Measurements from ENCODE around the gene RAMP3. TPM values are rescaled to one million over a fixed set of nuclear protein-coding genes. Genes with fewer than 3 reads are reported as not detected.
A peak's percentile ranks its signal among the peaks of the same experiment; 100 is the strongest.

Gene RAMP3
- total and polyA plus RNA-seq, 5 donors from 2014 or later, result not detected

DNA sequence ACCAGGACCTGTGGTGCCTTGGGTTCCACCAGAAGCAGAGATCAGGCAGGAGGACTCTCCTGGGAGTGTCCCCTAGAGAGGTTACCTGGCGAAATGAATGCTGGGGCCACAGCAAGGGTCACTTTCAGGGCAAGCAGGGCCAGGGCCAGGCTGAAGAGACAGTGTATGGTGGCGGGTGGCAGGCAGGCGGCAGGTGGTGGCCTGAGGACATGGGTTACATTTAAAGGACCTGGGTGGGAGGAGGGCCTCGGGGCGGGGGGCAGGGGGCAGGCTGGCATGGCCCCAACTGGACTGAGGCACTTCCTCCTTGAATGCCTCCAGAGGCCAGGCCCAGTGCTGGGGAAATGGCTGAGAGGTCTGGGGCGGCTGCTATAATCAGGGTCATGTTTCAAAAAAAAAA, 31.4 kb upstream of the RAMP3 start:
- Mint-ChIP-seq H3K36me3 (peaks cover 2% of the 10 kb centered on the region), H3K27ac (no peak overlapping the region), H3K27me3 (peaks cover under 1% of the 10 kb centered on the region), H3K4me3 (no peak overlapping the region), H3K9me3 (no peaks in the 10 kb centered on the region), H3K4me1 (peaks cover 4 to 19% (median 13%) of the 10 kb centered on the region in 4 donors)
- no peak overlapping the region for H3K27ac ChIP-seq (ENCODE audit: insufficient read depth, low read length, poor library complexity, severe bottlenecking)
- no peaks in the 10 kb centered on the region for H3K27me3 ChIP-seq (ENCODE audit: control insufficient read depth, insufficient read depth, low read length)
- H3K4me3 ChIP-seq (ENCODE audit: low read depth, low read length), result no peak overlapping the region
- DNase-seq (no peak), ATAC-seq (ENCODE audit: low read depth in 2 of 2) (no peak)
- H3K36me3 ChIP-seq (ENCODE audit: control insufficient read depth, insufficient read depth, low read length), result no peaks in the 10 kb centered on the region
- H3K9me3 ChIP-seq (ENCODE audit: control insufficient read depth in 2 of 2, low read length in 2 of 2), result no peaks in the 10 kb centered on the region
- peaks cover 15% of the 10 kb centered on the region for H3K4me1 ChIP-seq (ENCODE audit: control insufficient read depth, insufficient read depth, low read length, poor library complexity, severe bottlenecking)

DNA sequence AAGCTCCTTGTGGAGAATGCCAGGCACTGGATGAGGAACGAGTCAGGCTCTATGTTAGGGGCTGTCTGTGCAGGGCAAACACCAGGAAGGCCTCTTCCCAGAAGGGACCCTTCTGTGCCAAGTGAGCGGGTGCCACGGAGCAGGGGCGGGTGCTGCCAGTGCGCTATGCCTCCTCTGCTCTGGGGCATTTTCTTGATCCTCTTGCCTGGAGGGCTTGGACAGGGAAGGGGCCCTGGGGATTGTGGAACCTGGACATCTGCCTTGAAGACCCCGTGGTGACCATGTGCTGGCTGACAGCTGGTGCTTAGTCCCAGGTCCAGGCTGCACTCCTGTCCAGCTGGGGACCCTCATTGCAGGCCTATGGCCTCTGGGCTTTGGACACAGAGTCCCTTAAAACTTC, 30.7 kb upstream of the RAMP3 start:
- Mint-ChIP-seq H3K36me3 (no peaks in the 10 kb centered on the region), H3K9me3 (no peaks in the 10 kb centered on the region), H3K27me3 (peaks cover 5% of the 10 kb centered on the region), H3K4me3 (no peak overlapping the region), H3K4me1 (peaks cover 4 to 19% (median 12%) of the 10 kb centered on the region in 4 donors), H3K27ac (no peak overlapping the region)
- Histone ChIP-seq H3K4me1 (ENCODE audit: control insufficient read depth, insufficient read depth, low read length, poor library complexity, severe bottlenecking) (peaks cover 15% of the 10 kb centered on the region), H3K27me3 (ENCODE audit: control insufficient read depth, insufficient read depth, low read length) (no peaks in the 10 kb centered on the region), H3K27ac (ENCODE audit: insufficient read depth, low read length, poor library complexity, severe bottlenecking) (no peak overlapping the region), H3K9me3 (ENCODE audit: control insufficient read depth in 2 of 2, low read length in 2 of 2) (no peaks in the 10 kb centered on the region), H3K4me3 (ENCODE audit: low read depth, low read length) (no peak overlapping the region), H3K36me3 (ENCODE audit: control insufficient read depth, insufficient read depth, low read length) (no peaks in the 10 kb centered on the region)
- ATAC-seq (ENCODE audit: low read depth in 2 of 2) (no peak), DNase-seq (no peak)

DNA sequence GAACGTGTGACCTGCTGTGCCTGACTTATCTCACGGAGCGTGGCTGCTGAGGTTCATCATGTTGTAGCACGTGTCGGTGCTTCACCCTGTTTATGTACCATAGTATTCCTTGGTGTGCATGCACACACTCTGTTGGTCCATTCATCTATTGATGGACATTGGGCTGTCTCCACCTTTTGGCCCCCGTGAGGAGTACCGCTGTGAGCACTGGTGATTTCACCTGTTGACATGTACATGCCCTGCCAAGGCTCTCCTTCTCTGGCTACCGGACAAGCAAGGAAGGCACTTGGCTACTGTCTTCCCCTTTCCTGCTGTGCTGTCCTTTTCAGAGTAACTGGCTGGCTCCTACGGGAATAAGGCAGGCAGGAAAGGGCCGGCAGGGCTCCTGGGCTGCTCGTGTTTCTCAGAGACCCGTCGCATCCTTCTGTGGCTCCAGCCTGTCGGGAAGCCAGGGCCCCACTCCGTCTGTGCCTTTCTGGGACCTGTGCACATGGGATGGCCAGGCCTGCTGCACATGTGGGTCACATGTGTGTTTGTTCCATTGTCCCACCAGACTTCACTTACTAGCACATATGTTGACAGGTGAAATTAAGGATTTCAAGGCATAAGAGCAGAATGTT, 28.3 kb upstream of the RAMP3 start:
- no peaks in the 10 kb centered on the region for H3K9me3 ChIP-seq (ENCODE audit: control insufficient read depth in 2 of 2, low read length in 2 of 2)
- H3K4me3 ChIP-seq (ENCODE audit: low read depth, low read length), result no peak overlapping the region
- peaks cover 0 to 4% (median under 1%) of the 10 kb centered on the region in 4 donors for H3K4me1 Mint-ChIP-seq
- no peaks in the 10 kb centered on the region for H3K36me3 Mint-ChIP-seq
- DNase-seq, result no peak
- peaks cover 5% of the 10 kb centered on the region for H3K27me3 Mint-ChIP-seq
- no peak overlapping the region for H3K27ac ChIP-seq (ENCODE audit: insufficient read depth, low read length, poor library complexity, severe bottlenecking)
- H3K4me1 ChIP-seq (ENCODE audit: control insufficient read depth, insufficient read depth, low read length, poor library complexity, severe bottlenecking), result no peaks in the 10 kb centered on the region
- no peak for ATAC-seq (ENCODE audit: low read depth in 2 of 2)
- peak overlapping the region in 2 of 3 donors; percentile 13 to 38 for H3K27ac Mint-ChIP-seq
- H3K27me3 ChIP-seq (ENCODE audit: control insufficient read depth, insufficient read depth, low read length), result no peaks in the 10 kb centered on the region
- no peak overlapping the region for H3K4me3 Mint-ChIP-seq
- no peaks in the 10 kb centered on the region for H3K9me3 Mint-ChIP-seq
- H3K36me3 ChIP-seq (ENCODE audit: control insufficient read depth, insufficient read depth, low read length), result no peaks in the 10 kb centered on the region

DNA sequence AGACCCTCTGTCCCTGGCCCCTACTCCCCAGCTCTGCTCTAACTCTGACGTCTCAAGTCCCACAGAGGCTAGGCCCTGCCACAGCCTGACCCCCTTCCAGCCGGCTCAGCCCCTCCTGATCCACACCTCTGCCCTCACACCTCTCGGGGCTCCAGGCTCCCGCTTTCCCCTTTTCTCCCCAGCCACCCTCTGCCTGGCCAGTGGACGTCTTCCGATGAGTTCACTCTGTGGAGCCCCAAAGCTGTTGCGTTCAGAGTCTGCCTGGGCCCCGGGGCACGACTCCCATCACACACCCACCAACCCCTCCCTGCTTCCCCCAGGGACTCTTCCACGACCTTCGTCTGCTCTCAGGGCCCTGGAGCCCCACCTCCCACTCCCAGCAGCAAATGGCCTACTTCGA, 27.7 kb upstream of the RAMP3 start:
- Mint-ChIP-seq H3K27ac (peak overlapping the region in 1 of 3 donors; percentile 85), H3K36me3 (no peaks in the 10 kb centered on the region), H3K4me3 (no peak overlapping the region), H3K27me3 (peaks cover 5% of the 10 kb centered on the region), H3K9me3 (no peaks in the 10 kb centered on the region), H3K4me1 (peaks cover 0 to 4% (median under 1%) of the 10 kb centered on the region in 4 donors)
- H3K27me3 ChIP-seq (ENCODE audit: control insufficient read depth, insufficient read depth, low read length), result no peaks in the 10 kb centered on the region
- no peaks in the 10 kb centered on the region for H3K9me3 ChIP-seq (ENCODE audit: control insufficient read depth in 2 of 2, low read length in 2 of 2)
- ATAC-seq (ENCODE audit: low read depth in 2 of 2) (no peak), DNase-seq (no peak)
- H3K4me3 ChIP-seq (ENCODE audit: low read depth, low read length), result no peak overlapping the region
- no peaks in the 10 kb centered on the region for H3K4me1 ChIP-seq (ENCODE audit: control insufficient read depth, insufficient read depth, low read length, poor library complexity, severe bottlenecking)
- H3K27ac ChIP-seq (ENCODE audit: insufficient read depth, low read length, poor library complexity, severe bottlenecking), result no peak overlapping the region
- H3K36me3 ChIP-seq (ENCODE audit: control insufficient read depth, insufficient read depth, low read length), result no peaks in the 10 kb centered on the region

DNA sequence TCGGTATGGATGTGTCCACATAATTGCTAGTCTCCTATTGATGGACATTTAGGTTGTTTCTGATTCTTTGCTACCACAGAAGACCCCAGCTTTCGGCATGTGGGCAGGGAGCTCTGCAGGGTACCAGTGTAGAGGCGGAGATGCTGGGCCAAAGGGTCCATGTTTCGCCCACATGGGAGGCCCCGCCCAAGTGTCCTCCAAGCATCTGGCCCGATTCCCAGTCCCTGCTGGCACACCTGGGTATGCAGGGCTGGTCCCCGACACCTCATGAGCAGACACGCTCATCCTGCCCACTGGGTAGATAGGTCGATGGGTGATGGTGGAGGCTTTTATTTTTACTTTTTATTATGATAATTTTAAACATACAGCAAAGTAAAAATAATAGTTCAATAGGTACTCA, 26.7 kb upstream of the RAMP3 start:
- H3K4me3 ChIP-seq (ENCODE audit: low read depth, low read length), result no peak overlapping the region
- H3K27me3 Mint-ChIP-seq, result peaks cover 5% of the 10 kb centered on the region
- H3K4me3 Mint-ChIP-seq, result no peak overlapping the region
- DNase-seq (no peak), ATAC-seq (ENCODE audit: low read depth in 2 of 2) (no peak)
- H3K4me1 Mint-ChIP-seq, result peaks cover 0 to 4% (median under 1%) of the 10 kb centered on the region in 4 donors
- H3K9me3 ChIP-seq (ENCODE audit: control insufficient read depth in 2 of 2, low read length in 2 of 2), result no peaks in the 10 kb centered on the region
- H3K36me3 ChIP-seq (ENCODE audit: control insufficient read depth, insufficient read depth, low read length), result no peaks in the 10 kb centered on the region
- H3K27ac Mint-ChIP-seq, result no peak overlapping the region
- no peaks in the 10 kb centered on the region for H3K9me3 Mint-ChIP-seq
- no peak overlapping the region for H3K27ac ChIP-seq (ENCODE audit: insufficient read depth, low read length, poor library complexity, severe bottlenecking)
- H3K27me3 ChIP-seq (ENCODE audit: control insufficient read depth, insufficient read depth, low read length), result no peaks in the 10 kb centered on the region
- H3K36me3 Mint-ChIP-seq, result no peaks in the 10 kb centered on the region
- peaks cover 3% of the 10 kb centered on the region for H3K4me1 ChIP-seq (ENCODE audit: control insufficient read depth, insufficient read depth, low read length, poor library complexity, severe bottlenecking)

DNA sequence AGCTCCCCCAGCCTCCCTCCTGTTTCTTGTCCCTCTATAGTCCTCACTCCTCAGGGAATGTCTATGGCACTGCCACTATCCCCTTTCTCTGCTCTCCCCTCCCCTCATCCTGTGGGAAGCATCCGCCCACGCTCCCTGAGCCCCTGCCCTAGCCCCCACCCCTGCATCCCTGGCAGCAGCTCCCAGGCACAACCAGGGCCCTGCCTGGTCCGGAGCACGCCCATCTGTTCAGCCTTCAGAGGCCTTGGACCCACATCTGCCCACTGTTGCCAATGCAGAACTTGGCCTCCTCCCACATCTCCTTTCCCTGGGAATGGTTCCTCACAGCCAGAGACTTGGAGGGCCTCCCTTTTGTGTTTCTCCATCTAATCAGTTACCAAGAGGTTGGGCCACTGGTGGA, 25.7 kb upstream of the RAMP3 start:
- H3K27ac Mint-ChIP-seq, result peak overlapping the region in 1 of 3 donors; percentile 46
- peaks cover 0 to 5% (median 5%) of the 10 kb centered on the region in 4 donors for H3K4me1 Mint-ChIP-seq
- no peak overlapping the region for H3K4me3 Mint-ChIP-seq
- H3K9me3 Mint-ChIP-seq, result no peaks in the 10 kb centered on the region
- Histone ChIP-seq H3K36me3 (ENCODE audit: control insufficient read depth, insufficient read depth, low read length) (no peaks in the 10 kb centered on the region), H3K9me3 (ENCODE audit: control insufficient read depth in 2 of 2, low read length in 2 of 2) (no peaks in the 10 kb centered on the region), H3K27ac (ENCODE audit: insufficient read depth, low read length, poor library complexity, severe bottlenecking) (no peak overlapping the region), H3K4me1 (ENCODE audit: control insufficient read depth, insufficient read depth, low read length, poor library complexity, severe bottlenecking) (peaks cover 5% of the 10 kb centered on the region), H3K27me3 (ENCODE audit: control insufficient read depth, insufficient read depth, low read length) (no peaks in the 10 kb centered on the region), H3K4me3 (ENCODE audit: low read depth, low read length) (no peak overlapping the region)
- no peak for DNase-seq
- ATAC-seq (ENCODE audit: low read depth in 2 of 2), result no peak
- no peaks in the 10 kb centered on the region for H3K36me3 Mint-ChIP-seq
- H3K27me3 Mint-ChIP-seq, result peaks cover 5% of the 10 kb centered on the region

DNA sequence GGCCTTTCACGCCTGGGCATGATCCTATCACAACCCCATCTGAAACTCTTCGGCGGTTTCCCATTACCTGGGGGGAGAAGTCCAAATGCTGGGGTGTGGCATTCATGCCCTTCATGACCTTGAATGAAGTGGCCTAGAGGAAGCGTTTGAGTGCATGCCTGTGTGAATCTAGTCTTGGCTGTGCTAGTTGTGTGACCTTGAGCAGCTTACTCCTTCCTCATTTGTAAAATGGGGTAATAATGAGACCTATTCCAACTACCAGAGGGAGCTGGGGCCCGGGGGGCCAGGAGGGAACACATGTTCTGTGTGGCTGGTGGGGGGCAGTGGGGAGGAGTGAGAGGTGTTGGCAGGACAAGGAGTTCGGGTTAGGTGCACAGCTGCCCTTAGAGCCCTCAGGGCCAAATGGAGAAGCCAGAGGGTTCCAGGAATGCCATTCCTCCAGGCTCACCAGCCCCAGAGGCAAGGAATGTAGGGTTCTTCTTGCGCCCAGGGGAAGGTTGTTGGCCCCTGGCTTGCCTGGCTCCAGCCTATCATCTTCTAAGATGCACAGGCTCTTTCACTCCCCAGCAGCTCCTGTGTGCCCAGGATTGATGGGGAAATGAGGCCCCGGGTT, 24.8 kb upstream of the RAMP3 start:
- Mint-ChIP-seq H3K9me3 (no peaks in the 10 kb centered on the region), H3K27me3 (peaks cover 5% of the 10 kb centered on the region), H3K36me3 (no peaks in the 10 kb centered on the region), H3K4me3 (no peak overlapping the region), H3K27ac (peak overlapping the region in 1 of 3 donors; percentile 79), H3K4me1 (peaks cover 0 to 5% (median 5%) of the 10 kb centered on the region in 4 donors)
- Histone ChIP-seq H3K9me3 (ENCODE audit: control insufficient read depth in 2 of 2, low read length in 2 of 2) (no peaks in the 10 kb centered on the region), H3K27me3 (ENCODE audit: control insufficient read depth, insufficient read depth, low read length) (no peaks in the 10 kb centered on the region), H3K4me3 (ENCODE audit: low read depth, low read length) (no peak overlapping the region), H3K4me1 (ENCODE audit: control insufficient read depth, insufficient read depth, low read length, poor library complexity, severe bottlenecking) (peaks cover 5% of the 10 kb centered on the region), H3K27ac (ENCODE audit: insufficient read depth, low read length, poor library complexity, severe bottlenecking) (no peak overlapping the region), H3K36me3 (ENCODE audit: control insufficient read depth, insufficient read depth, low read length) (no peaks in the 10 kb centered on the region)
- ATAC-seq (ENCODE audit: low read depth in 2 of 2) (no peak), DNase-seq (no peak)

DNA sequence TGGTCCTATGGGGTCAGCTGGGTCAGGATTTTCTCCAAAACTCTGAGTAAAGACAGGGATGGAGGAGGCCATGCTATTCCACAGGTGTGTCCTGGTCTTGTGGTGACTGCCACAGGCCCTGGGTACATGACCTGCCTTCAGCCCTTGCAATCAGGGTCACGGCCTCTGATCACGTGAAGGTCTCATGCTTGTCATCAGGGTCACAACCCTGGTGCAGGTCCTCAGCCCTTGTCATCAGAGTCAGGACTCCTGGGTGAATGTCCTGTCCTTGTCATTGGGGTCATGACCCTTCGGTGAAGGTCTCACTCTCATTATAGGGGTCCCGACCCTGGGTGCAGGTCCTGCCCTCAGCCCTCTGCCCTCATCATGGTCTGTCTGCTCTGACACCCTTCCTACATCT, 24.2 kb upstream of the RAMP3 start:
- DNase-seq (no peak), ATAC-seq (ENCODE audit: low read depth in 2 of 2) (no peak)
- no peak overlapping the region for H3K27ac Mint-ChIP-seq
- H3K27me3 Mint-ChIP-seq, result peaks cover 5% of the 10 kb centered on the region
- Histone ChIP-seq H3K4me1 (ENCODE audit: control insufficient read depth, insufficient read depth, low read length, poor library complexity, severe bottlenecking) (peaks cover 5% of the 10 kb centered on the region), H3K4me3 (ENCODE audit: low read depth, low read length) (no peak overlapping the region), H3K27me3 (ENCODE audit: control insufficient read depth, insufficient read depth, low read length) (no peaks in the 10 kb centered on the region), H3K27ac (ENCODE audit: insufficient read depth, low read length, poor library complexity, severe bottlenecking) (no peak overlapping the region), H3K36me3 (ENCODE audit: control insufficient read depth, insufficient read depth, low read length) (no peaks in the 10 kb centered on the region), H3K9me3 (ENCODE audit: control insufficient read depth in 2 of 2, low read length in 2 of 2) (no peaks in the 10 kb centered on the region)
- peaks cover 0 to 5% (median 2%) of the 10 kb centered on the region in 4 donors for H3K4me1 Mint-ChIP-seq
- H3K4me3 Mint-ChIP-seq, result no peak overlapping the region
- H3K36me3 Mint-ChIP-seq, result no peaks in the 10 kb centered on the region
- H3K9me3 Mint-ChIP-seq, result no peaks in the 10 kb centered on the region
